ENCODE measurements around the gene TFPI. TPM values are rescaled to one million over a fixed set of nuclear protein-coding genes. Genes with fewer than 3 reads are reported as not detected.

The TFPI gene
- total RNA-seq, 1 experiment from 2014 or later, result 8.4 TPM

GRCh38 chr2:187419808-187420207 lies 134.4 kb downstream of the TFPI start:
- Mint-ChIP-seq H3K27ac (no peak overlapping the region), H3K9me3 (no peaks in the 10 kb centered on the region), H3K4me3 (no peak overlapping the region), H3K4me1 (peaks cover 14% of the 10 kb centered on the region), H3K27me3 (ENCODE audit: low read depth) (no peaks in the 10 kb centered on the region), H3K36me3 (no peaks in the 10 kb centered on the region)
- DNase-seq (ENCODE audit: low spot score) (no peak), ATAC-seq (no peak)
- POLR2A ChIA-PET, result no interaction called here
- TF ChIP-seq NR2C2 (CRISPR knock-in tag; IDR thresholded peaks at IDR 0.05) (no peak), ZNF121 (CRISPR knock-in tag; IDR thresholded peaks at IDR 0.05) (no peak), E2F4 (CRISPR knock-in tag; IDR thresholded peaks at IDR 0.05; ENCODE audit: borderline replicate concordance, low read depth) (no peak), GABPB1 (CRISPR knock-in tag; IDR thresholded peaks at IDR 0.05) (no peak), AR (CRISPR knock-in tag; IDR thresholded peaks at IDR 0.05) (no peak), ZNF671 (CRISPR knock-in tag; IDR thresholded peaks at IDR 0.05) (no peak), E2F5 (CRISPR knock-in tag; IDR thresholded peaks at IDR 0.05) (no peak), ZNF425 (CRISPR knock-in tag; conservative IDR thresholded peaks at IDR 0.05) (no peak)
- CTCF ChIA-PET, result no interaction called here

- CTCF ChIA-PET, result no interaction called here
- POLR2A ChIA-PET, result no interaction called here
- DNase-seq (ENCODE audit: low spot score), result no peak
- no peak overlapping the region for H3K4me3 Mint-ChIP-seq
- no peaks in the 10 kb centered on the region for H3K27me3 Mint-ChIP-seq (ENCODE audit: low read depth)
- no peak for ATAC-seq
- peaks cover 13% of the 10 kb centered on the region for H3K4me1 Mint-ChIP-seq
- H3K27ac Mint-ChIP-seq, result no peak overlapping the region
- peaks cover 13% of the 10 kb centered on the region for H3K9me3 Mint-ChIP-seq
- H3K36me3 Mint-ChIP-seq, result peaks cover 13% of the 10 kb centered on the region
- no peak for TF ChIP-seq CREM (CRISPR knock-in tag; IDR thresholded peaks at IDR 0.05)
- no peak for TF ChIP-seq PREB (CRISPR knock-in tag; IDR thresholded peaks at IDR 0.05; ENCODE audit: borderline replicate concordance)
- no peak for TF ChIP-seq JUN (CRISPR knock-in tag; IDR thresholded peaks at IDR 0.05)
- TF ChIP-seq OVOL2 (CRISPR knock-in tag; IDR thresholded peaks at IDR 0.05; ENCODE audit: borderline replicate concordance), result no peak
- no peak for TF ChIP-seq SMAD3 (CRISPR knock-in tag; IDR thresholded peaks at IDR 0.05; ENCODE audit: borderline replicate concordance)
- no peak for TF ChIP-seq ZNF263 (CRISPR knock-in tag; IDR thresholded peaks at IDR 0.05; ENCODE audit: low read depth)
- TF ChIP-seq ZNF281 (CRISPR knock-in tag; IDR thresholded peaks at IDR 0.05), result no peak
- no peak for TF ChIP-seq SP1 (CRISPR knock-in tag; conservative IDR thresholded peaks at IDR 0.05)
- TF ChIP-seq E2F4 (CRISPR knock-in tag; IDR thresholded peaks at IDR 0.05; ENCODE audit: borderline replicate concordance, low read depth), result no peak
- TF ChIP-seq ZNF671 (CRISPR knock-in tag; IDR thresholded peaks at IDR 0.05), result no peak
- TF ChIP-seq EMX1 (CRISPR knock-in tag; IDR thresholded peaks at IDR 0.05), result no peak
- TF ChIP-seq ERG (CRISPR knock-in tag; IDR thresholded peaks at IDR 0.05), result no peak
- TF ChIP-seq NR2C2 (CRISPR knock-in tag; IDR thresholded peaks at IDR 0.05), result no peak
- no peak for TF ChIP-seq NFYB (CRISPR knock-in tag; conservative IDR thresholded peaks at IDR 0.05; ENCODE audit: low read depth)
- TF ChIP-seq NR3C1 (CRISPR knock-in tag; conservative IDR thresholded peaks at IDR 0.05; ENCODE audit: low read depth), result no peak
Observed at GRCh38 chr2:187415449-187415848, 138.8 kb downstream of the TFPI start.
